ENCODE data around the gene NFKBIE. TPM values are rescaled to one million over a fixed set of nuclear protein-coding genes. Genes with fewer than 3 reads are reported as not detected.

The NFKBIE gene
- total and polyA plus RNA-seq, 9 of the 15 experiments (the other 6 are each of a cell fraction or from before 2014, with no cell fraction given), result 2.1 to 16.4 (median 11.7) TPM

- TF ChIP-seq CHD4 (IDR thresholded peaks at IDR 0.05; ENCODE audit: insufficient read depth, insufficient replicate concordance, low read depth, low read length, poor library complexity, severe bottlenecking), result no peak
- no peak for TF ChIP-seq CTBP1 (IDR thresholded peaks at IDR 0.05; ENCODE audit: borderline replicate concordance)
- 0 out of 2 replicates have a peak, but pooled peaks have one; percentile 28 for TF ChIP-seq MIER1 (IDR thresholded peaks at IDR 0.05; ENCODE audit: low read depth)
- TF ChIP-seq ILK (tag; IDR thresholded peaks at IDR 0.05; ENCODE audit: borderline replicate concordance, low read depth), result no peak
- peak; percentile 96 for TF ChIP-seq OTX1 (CRISPR knock-in tag; IDR thresholded peaks at IDR 0.05)
- TF ChIP-seq ZNF384 (IDR thresholded peaks at IDR 0.05; ENCODE audit: low read depth, low read length), result no peak
- no peak for TF ChIP-seq ZSCAN32 (CRISPR knock-in tag; IDR thresholded peaks at IDR 0.05)
- no peak; the same call in 1 of the 2 replicates for TF ChIP-seq ELF4 (CRISPR knock-in tag; IDR thresholded peaks at IDR 0.05)
- peak; percentile 97 for TF ChIP-seq TRIM25 (IDR thresholded peaks at IDR 0.05; ENCODE audit: borderline replicate concordance)
- no peak for TF ChIP-seq MAFG (tag; conservative IDR thresholded peaks at IDR 0.05)
- TF ChIP-seq NKRF (IDR thresholded peaks at IDR 0.05; ENCODE audit: borderline replicate concordance), result no peak; the same call in 1 of the 2 replicates
- no peak for TF ChIP-seq DACH1 (IDR thresholded peaks at IDR 0.05; ENCODE audit: partially characterized antibody)
- TF ChIP-seq PKNOX1 (IDR thresholded peaks at IDR 0.05), result peak; percentile 28; the same call in 1 of the 2 replicates
- no peak for TF ChIP-seq ZNF311 (CRISPR knock-in tag; IDR thresholded peaks at IDR 0.05)
- TF ChIP-seq MYC (IDR thresholded peaks at IDR 0.05; ENCODE audit: low read depth, low read length), result no peak
- TF ChIP-seq MYC (CRISPR knock-in tag; IDR thresholded peaks at IDR 0.05; ENCODE audit: borderline replicate concordance, low read depth), result no peak
- TF ChIP-seq ZNF668 (CRISPR knock-in tag; IDR thresholded peaks at IDR 0.05), result no peak
- TF ChIP-seq ZNF583 (CRISPR knock-in tag; IDR thresholded peaks at IDR 0.05), result no peak
- TF ChIP-seq RFX1 (IDR thresholded peaks at IDR 0.05), result no peak
- no peak; the same call in 1 of the 2 replicates for TF ChIP-seq LCOR (CRISPR knock-in tag; IDR thresholded peaks at IDR 0.05)
- TF ChIP-seq CBFA2T2 (conservative IDR thresholded peaks at IDR 0.05), result no peak
- no peak for TF ChIP-seq ZNF699 (CRISPR knock-in tag; IDR thresholded peaks at IDR 0.05; ENCODE audit: insufficient replicate concordance)
- no peak for TF ChIP-seq ZNF695 (CRISPR knock-in tag; IDR thresholded peaks at IDR 0.05)
- TF ChIP-seq THRB (CRISPR knock-in tag; conservative IDR thresholded peaks at IDR 0.05), result peak; percentile 96; the same call in 1 of the 2 replicates
Observed at GRCh38 chr6:44246663-44247337, 18.6 kb downstream of the NFKBIE start, which contains the start of gene HSP90AB1 (continued).
